Cardiac muscle cell (in vitro differentiated cells and primary cell): ENCODE results near the gene LARP4B. TPM values are rescaled to one million over a fixed set of nuclear protein-coding genes. Genes with fewer than 3 reads are reported as not detected.

ENCODE experiments used
- DNase-seq, 2 donors: peaks; one replicate each; pipeline versions ENCODE4 v3.0.0 to v3.0.0-alpha.2; 2010 to 2017; ENCODE audit warnings: low read depth in 1 of 2, low spot score in 1 of 2
- H3K27ac ChIP-seq: fragments of 200-600 bp; sonication (generic); 2 replicates; pipeline ENCODE4 v1.5.1; 2016
- H3K27me3 ChIP-seq: fragments of 200-600 bp; sonication (generic); 2 replicates; pipeline ENCODE4 v1.6.0; 2016; ENCODE audit warnings: control low read depth
- H3K36me3 ChIP-seq: fragments of 200-600 bp; sonication (generic); 2 replicates; pipeline ENCODE4 v1.5.1; 2016; ENCODE audit warnings: control low read depth
- H3K4me1 ChIP-seq: fragments of 200-600 bp; sonication (generic); 2 replicates; pipeline ENCODE4 v1.8.1; 2017; ENCODE audit warnings: low read depth, mild to moderate bottlenecking, mixed run types
- H3K4me3 ChIP-seq: fragments of 200-600 bp; sonication (generic); 2 replicates; pipeline ENCODE4 v1.5.1; 2016; ENCODE audit warnings: mild to moderate bottlenecking
- H3K9me3 ChIP-seq: fragments of 200-600 bp; sonication (generic); 2 replicates; pipeline ENCODE4 v1.5.1; 2017; ENCODE audit warnings: low read depth, mild to moderate bottlenecking, control low read depth
- CTCF ChIP-seq: IDR thresholded peaks from 2 replicates; pipeline ENCODE4 v1.5.1; 2012; ENCODE audit warnings: low read depth, mild to moderate bottlenecking, low read length
- polyA plus RNA-seq: library from polyadenylated mRNA; unstranded; fragments of >200 nt; fragmentation: Nextera tagmentation; extraction: Ambion mirVana; gene quantifications from 2 replicates; pipeline ENCODE4 v1.2.1, GENCODE V29; 2016
- total RNA-seq: library from RNA; depleted of rRNA; stranded (reverse); fragments of >200 nt; gene quantifications from 2 replicates; pipeline ENCODE4 v1.2.3, GENCODE V29; 2016

LARP4B gene
- total and polyA plus RNA-seq, 2 experiments from 2014 or later = 23.4 to 36.2 TPM

- Histone ChIP-seq H3K4me1 (no peaks in the 10 kb centered on the region), H3K27me3 (no peaks in the 10 kb centered on the region), H3K27ac (no peak overlapping the region), H3K4me3 (no peak overlapping the region), H3K9me3 (no peaks in the 10 kb centered on the region), H3K36me3 (no peaks in the 10 kb centered on the region)
- no peak for TF ChIP-seq CTCF
- no peak for DNase-seq
Measured at GRCh38 chr10:963655-964054, 32.1 kb upstream of the LARP4B start.

DNA sequence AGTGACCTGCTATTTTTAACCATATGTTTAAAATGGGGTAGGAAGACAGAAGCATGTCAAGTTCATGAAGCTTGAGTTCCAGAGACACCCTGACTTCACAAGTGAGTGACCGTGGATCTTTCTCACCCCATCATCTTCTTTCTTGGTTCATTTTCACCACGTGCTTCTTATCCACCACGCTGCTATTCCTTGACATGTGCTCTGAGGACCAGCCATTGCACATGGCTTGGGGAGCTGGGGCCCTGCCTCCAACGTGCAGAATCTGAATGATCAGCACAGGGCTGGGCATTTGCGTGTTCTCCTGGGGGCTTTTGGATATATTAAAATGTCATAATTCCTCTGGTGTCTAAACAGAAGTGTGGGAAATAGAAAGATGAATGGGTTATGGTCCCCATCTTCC lies 31.7 kb upstream of the LARP4B start:
- no peaks in the 10 kb centered on the region for H3K36me3 ChIP-seq
- no peak for DNase-seq
- H3K27ac ChIP-seq = no peak overlapping the region
- H3K4me1 ChIP-seq = no peaks in the 10 kb centered on the region
- no peaks in the 10 kb centered on the region for H3K9me3 ChIP-seq
- no peaks in the 10 kb centered on the region for H3K27me3 ChIP-seq
- TF ChIP-seq CTCF = no peak
- no peak overlapping the region for H3K4me3 ChIP-seq

DNA sequence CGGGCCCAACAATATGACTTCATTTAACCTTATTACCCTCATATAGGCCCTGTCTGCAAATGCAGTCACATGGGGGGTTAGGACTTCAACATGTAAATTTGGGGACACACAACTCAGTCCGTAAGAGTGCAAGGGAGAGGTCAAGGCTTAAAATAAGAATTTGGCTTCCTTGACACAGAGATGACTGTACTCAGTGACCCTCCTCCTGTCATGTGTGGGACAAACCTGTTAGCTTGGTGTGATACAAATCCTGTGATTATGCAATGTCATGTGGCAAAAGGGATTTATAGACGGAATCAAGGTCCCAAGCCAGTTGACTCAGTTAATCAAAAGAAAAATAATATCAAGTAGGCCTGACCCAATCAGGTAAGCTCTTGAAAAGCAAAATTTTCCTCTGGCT lies 30.8 kb upstream of the LARP4B start:
- no peaks in the 10 kb centered on the region for H3K36me3 ChIP-seq
- H3K4me3 ChIP-seq = no peak overlapping the region
- H3K27me3 ChIP-seq = no peaks in the 10 kb centered on the region
- no peaks in the 10 kb centered on the region for H3K4me1 ChIP-seq
- no peak for DNase-seq
- no peaks in the 10 kb centered on the region for H3K9me3 ChIP-seq
- no peak overlapping the region for H3K27ac ChIP-seq
- no peak for TF ChIP-seq CTCF

GRCh38 chr10:958856-959255 lies 27.4 kb upstream of the LARP4B start:
- no peaks in the 10 kb centered on the region for H3K9me3 ChIP-seq
- H3K27me3 ChIP-seq = no peaks in the 10 kb centered on the region
- no peak overlapping the region for H3K27ac ChIP-seq
- no peaks in the 10 kb centered on the region for H3K4me1 ChIP-seq
- no peak for DNase-seq
- no peak for TF ChIP-seq CTCF
- H3K4me3 ChIP-seq = no peak overlapping the region
- H3K36me3 ChIP-seq = no peaks in the 10 kb centered on the region

DNA sequence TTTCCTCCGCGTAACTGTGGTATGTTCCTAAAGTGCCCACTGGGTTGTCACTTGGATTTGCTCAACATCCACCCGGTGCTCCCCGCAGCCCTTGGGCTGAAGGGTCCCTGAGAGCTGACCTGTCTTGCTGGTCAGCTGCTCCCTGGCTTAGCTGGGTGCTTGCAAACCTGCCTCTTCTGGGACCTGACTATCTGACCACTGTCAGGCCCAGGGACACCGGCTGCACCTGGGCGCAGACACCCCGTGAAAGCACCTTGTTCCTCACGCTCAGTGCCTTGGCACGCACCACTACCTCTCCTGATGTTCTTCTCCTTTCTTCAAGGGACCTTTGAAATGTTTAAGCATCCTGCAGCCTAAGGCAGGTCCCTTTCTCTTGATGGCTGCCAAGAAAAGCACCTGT lies 26.6 kb upstream of the LARP4B start:
- H3K36me3 ChIP-seq = no peaks in the 10 kb centered on the region
- H3K27me3 ChIP-seq = no peaks in the 10 kb centered on the region
- no peaks in the 10 kb centered on the region for H3K9me3 ChIP-seq
- H3K4me3 ChIP-seq = no peak overlapping the region
- no peaks in the 10 kb centered on the region for H3K4me1 ChIP-seq
- TF ChIP-seq CTCF = no peak
- DNase-seq = no peak
- H3K27ac ChIP-seq = no peak overlapping the region

DNA sequence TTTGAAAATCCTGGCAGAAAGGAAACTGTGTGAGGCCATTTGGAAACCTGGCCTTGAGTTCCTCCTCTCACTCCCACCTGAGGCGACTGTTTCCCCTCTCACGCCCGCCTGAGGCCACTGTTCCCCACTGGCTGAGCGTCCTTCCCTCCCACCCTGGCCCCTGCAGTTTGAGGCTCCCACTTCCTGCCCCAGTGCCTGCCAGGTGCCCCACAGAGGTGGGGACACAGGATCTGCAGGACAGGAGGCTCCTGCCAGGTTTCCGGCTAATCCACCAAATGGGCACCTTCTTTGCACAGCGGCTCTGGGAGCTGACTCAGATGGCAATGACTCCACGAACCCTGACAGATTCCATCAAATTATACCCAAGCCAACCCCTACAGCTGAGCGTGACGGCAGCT lies 24.3 kb upstream of the LARP4B start:
- TF ChIP-seq CTCF = no peak
- no peak for DNase-seq

More for the DNA sequence above, 24.3 kb upstream of the LARP4B start:
- Histone ChIP-seq H3K27me3 (no peaks in the 10 kb centered on the region), H3K9me3 (no peaks in the 10 kb centered on the region), H3K4me1 (no peaks in the 10 kb centered on the region), H3K4me3 (no peak overlapping the region), H3K36me3 (no peaks in the 10 kb centered on the region), H3K27ac (no peak overlapping the region)
